DMS53 treated with DMSO at 0.1 percent for 48 hours (cell line): ENCODE results near the gene TNFSF4.
"Not testable (repeated sequence)": the region's sequence is repeated elsewhere in the genome, so short reads cannot be mapped to it uniquely, and the experiment has no call there.

Experiments
- DNase-seq: peaks from one replicate; lab custom pipeline; 2025; ENCODE audit not compliant: unreplicated experiment; lab: John Stamatoyannopoulos, UW

TNFSF4 gene

GRCh38 chr1:173206816-173207568 lies at the start of gene TNFSF4:
Gene TNFSF4 (minus strand): TSS chr1:173207331. CDS start chr1:173207176, 155 bp downstream.
- no peak for DNase-seq

- peak; percentile 12 for DNase-seq
Measured at GRCh38 chr1:173255214-173255813, 48.2 kb upstream of the TNFSF4 start.

GRCh38 chr1:173253046-173253445 lies 45.9 kb upstream of the TNFSF4 start:
- no peak for DNase-seq

GRCh38 chr1:173249349-173249748 lies 42.2 kb upstream of the TNFSF4 start:
- DNase-seq, result no peak

GRCh38 chr1:173248247-173248940 lies 41.3 kb upstream of the TNFSF4 start:
- no peak for DNase-seq

GRCh38 chr1:173245892-173246291 lies 38.8 kb upstream of the TNFSF4 start:
- DNase-seq, result no peak

- no peak for DNase-seq
Measured at GRCh38 chr1:173243300-173243699, 36.2 kb upstream of the TNFSF4 start.

GRCh38 chr1:173241528-173242347 lies 34.6 kb upstream of the TNFSF4 start:
- no peak for DNase-seq

GRCh38 chr1:173240609-173241008 lies 33.5 kb upstream of the TNFSF4 start:
- DNase-seq, result no peak

- no peak for DNase-seq
Measured at GRCh38 chr1:173239058-173239457, 31.9 kb upstream of the TNFSF4 start.

GRCh38 chr1:173234899-173235298 lies 27.8 kb upstream of the TNFSF4 start:
- DNase-seq, result no peak

GRCh38 chr1:173234434-173234833 lies 27.3 kb upstream of the TNFSF4 start:
- not testable (repeated sequence) for DNase-seq

- not testable (repeated sequence) for DNase-seq
Measured at GRCh38 chr1:173229031-173229430, 21.9 kb upstream of the TNFSF4 start.

- no peak for DNase-seq
Measured at GRCh38 chr1:173224949-173225348, 17.8 kb upstream of the TNFSF4 start.

GRCh38 chr1:173224280-173224892 lies 17.3 kb upstream of the TNFSF4 start:
- DNase-seq, result no peak

GRCh38 chr1:173223031-173223380 lies 15.9 kb upstream of the TNFSF4 start:
- DNase-seq, result no peak

GRCh38 chr1:173222149-173223030 lies 15.3 kb upstream of the TNFSF4 start:
- no peak for DNase-seq

- no peak for DNase-seq
Measured at GRCh38 chr1:173220157-173220556, 13.0 kb upstream of the TNFSF4 start.

- no peak for DNase-seq
Measured at GRCh38 chr1:173213665-173214064, 6.5 kb upstream of the TNFSF4 start.

- peak; percentile 8 for DNase-seq
Measured at GRCh38 chr1:173212952-173213491, 5.9 kb upstream of the TNFSF4 start.
